Stimulated activated naive CD4-positive, alpha-beta T cell (primary cell): ENCODE measurements around the gene GTF3C2.
"Not testable (repeated sequence)": the region's sequence is repeated elsewhere in the genome, so short reads cannot be mapped to it uniquely, and the experiment has no call there.

Experiments used
- DNase-seq, 6 experiments: peaks; one replicate each; lab custom pipeline; 2025; lab: John Stamatoyannopoulos, UW

GTF3C2 gene

DNA sequence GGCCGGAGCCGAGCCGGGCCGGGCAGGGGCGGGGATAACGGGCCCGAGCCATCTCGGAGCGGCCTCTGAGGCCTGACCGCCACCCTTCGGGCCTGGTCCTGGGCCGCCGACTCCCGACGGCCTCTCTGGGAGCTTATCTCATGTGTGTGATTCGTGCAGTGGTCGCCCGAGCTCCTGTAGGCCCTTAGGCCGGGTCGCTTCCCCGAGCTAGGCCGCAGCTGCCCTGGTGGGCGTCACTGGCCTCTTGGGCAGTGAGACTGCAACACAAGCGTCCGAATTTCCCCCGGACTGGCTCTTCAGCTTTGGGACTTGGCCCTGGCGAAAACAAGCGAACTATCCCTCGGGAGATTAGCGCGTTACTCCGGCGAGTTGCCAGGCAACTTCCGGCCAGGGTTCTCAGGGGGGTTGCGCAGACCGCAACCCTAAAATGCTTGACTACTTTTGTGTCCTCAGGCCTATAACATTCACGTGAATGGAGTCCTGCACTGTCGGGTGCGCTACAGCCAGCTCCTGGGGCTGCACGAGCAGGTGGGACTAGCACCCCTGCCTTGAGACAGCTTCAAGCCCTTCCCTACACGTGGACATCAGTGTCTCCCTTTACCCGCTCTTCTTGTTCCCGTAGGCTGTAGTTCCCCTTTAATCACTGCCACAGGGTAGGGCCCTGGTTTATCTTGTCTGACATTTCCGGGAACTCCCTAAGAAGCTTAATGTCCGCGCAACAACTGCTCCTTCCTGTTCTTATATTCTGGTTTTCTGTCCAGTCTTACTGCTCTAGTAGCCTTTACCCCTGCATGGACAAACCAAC lies 14.5 kb upstream of the GTF3C2 start:
- DNase-seq: peak in 4 of 6 experiments; percentile 22 to 33 (median 32)

DNA sequence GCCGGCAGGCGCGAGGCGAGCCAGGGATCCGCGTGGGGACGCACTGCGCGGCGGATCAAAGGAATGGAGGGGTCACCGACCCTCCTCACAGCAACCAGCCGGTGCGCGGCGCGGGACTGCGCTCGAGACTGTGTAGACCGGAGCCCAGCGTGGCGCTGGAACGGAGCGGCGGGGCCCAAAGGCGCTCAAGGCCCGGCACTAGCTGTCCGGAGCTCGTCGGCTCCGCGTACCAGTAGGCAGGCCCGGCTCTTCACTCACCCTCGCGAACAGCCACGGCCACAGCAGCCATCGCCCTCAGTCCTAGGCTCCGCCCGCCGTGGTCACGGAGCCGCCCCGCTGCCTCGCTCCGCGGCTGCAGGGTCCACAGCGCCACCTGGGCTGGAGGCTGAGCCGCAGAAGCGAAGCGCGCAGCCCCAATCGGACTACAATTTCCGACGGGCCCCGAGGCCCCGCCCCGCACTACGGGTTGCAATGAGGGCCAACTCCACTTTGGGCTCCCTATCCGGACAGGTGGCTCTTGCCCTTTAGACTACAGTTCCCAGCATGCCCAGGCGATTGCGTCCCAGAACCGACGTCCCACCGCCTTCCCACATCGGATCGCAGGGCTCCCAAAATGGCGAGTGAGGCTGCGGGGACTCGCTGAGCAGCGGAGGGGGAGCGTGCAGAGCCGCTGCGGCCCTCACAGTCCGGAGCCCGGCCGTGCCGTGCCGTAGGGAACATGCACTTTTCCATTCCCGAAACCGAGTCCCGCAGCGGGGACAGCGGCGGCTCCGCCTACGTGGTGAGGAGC lies 13.7 kb upstream of the GTF3C2 start, which contains the start of the genes EIF2B4 and SNX17:
Gene EIF2B4, minus strand, starts transcription at position 313 of the 790 bp plus-strand sequence. Its CDS starts 24 bp downstream, at position 289.
Gene SNX17, plus strand, starts transcription at position 591 of the 790 bp plus-strand sequence. Its CDS starts 128 bp downstream, at position 719.
- peak; percentile 97 to 99 (median 99) for DNase-seq

DNA sequence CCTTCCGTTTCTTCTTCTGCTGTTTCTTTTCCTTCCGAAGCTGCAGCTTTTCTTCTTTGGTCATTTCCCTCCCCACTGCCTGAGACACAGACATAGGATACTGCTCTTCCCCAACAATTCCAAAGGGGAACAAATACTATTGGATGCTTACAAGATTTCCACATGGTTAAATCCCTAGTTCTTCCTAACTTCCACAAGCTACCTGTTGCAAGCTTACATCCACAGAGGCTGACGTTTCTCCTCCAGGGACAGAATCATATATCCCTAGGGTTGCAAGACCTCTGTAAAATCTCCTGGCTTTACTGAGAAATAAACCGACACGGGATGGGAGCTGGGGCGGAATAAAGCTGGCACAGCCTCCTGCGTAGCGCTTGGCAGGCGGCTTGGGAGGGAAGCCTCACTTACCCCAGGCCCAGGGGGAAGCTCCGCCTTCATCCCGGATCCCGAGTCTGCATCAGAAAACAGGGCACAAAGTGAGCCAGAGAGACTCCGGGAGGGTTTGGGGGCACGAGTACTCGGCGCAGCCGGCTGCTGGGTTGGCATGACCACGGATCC lies 13.0 kb upstream of the GTF3C2 start:
- DNase-seq: no peak

DNA sequence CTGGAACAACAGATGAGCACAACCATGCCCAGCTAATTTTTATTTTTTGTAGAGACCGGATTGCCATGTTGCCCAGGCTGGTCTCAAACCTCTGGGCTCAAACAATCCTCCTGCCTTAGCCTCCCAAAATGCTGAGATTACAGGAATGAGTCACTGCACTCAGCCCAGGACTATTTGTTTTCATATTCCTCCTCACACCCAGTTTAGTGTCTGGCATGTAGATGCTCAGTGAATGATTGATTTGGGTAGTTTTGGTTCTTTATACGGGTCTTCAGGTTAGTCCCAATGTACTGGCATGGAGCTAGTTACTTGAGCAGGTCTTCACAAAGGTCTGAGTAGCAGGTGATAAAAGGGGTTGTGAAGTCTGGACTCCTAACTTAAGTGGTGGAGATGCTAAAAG lies 7.4 kb upstream of the GTF3C2 start:
- no peak for DNase-seq

DNA sequence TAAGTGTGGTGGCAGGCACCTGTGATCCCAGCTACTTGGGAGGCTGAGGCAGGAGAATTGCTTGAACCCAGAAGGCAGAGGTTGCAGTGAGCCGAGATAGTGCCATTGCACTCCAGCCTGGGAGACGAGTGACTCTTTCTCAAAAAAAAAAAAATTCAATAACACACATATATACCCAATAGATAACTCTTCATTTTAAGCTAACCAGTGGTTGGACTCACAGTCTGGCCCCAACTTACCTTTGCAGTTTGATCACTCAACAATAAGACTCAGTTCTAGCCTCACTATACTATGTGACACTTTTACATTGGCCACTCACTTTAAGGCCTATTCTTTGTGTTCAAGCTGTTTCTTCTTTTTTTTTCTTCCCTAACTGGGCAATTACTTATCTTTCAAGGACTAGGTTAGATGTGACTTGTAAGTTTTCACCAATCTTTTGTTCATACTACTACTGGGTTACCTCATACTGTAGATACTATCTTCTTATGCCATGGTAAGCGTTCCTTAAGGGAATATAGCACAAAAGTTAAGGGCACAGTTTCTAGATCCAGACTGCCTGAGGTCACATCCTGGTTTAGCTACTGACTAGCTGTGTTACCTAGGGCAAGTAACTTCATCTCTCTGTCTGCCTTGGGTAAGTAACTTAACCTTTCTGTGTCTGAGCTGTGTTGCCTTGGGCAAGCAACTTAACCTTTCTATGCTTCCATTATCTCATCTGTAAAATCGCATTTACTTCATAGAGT lies 6.3 kb upstream of the GTF3C2 start:
- DNase-seq: no peak

DNA sequence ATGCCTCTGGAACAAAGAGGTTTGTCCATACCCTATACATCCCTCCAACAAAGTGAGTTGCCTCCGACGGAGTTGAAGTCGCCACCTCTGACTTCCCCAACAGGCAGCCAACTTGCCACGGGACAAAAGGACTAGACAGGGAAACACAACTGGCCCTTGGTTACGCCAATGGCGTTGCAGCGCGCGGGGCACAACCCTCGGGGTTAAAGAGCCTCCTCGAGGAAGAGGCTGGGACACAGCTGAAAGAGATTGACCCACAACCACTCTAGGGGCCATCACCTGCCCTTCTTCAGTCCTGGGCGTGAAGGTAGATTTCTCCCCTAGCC lies 545 bp downstream of the GTF3C2 start:
- peak in 1 of 6 experiments; percentile 56 for DNase-seq

DNA sequence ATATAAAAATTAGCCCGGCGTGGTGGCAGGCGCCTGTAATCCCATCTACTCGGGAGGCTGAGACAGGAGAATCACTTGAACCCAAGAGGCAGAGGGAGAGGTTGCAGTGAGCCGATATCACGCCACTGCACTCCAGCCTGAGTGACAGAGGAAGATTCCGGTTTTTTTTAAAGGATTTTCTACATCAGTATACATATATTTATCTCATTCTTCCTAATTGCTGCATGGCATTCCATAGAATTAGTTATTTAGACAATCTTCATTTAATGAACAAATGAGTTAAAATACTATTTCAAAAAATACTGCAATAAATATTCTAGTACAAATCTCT lies 2.0 kb downstream of the GTF3C2 start:
- DNase-seq: no peak

DNA sequence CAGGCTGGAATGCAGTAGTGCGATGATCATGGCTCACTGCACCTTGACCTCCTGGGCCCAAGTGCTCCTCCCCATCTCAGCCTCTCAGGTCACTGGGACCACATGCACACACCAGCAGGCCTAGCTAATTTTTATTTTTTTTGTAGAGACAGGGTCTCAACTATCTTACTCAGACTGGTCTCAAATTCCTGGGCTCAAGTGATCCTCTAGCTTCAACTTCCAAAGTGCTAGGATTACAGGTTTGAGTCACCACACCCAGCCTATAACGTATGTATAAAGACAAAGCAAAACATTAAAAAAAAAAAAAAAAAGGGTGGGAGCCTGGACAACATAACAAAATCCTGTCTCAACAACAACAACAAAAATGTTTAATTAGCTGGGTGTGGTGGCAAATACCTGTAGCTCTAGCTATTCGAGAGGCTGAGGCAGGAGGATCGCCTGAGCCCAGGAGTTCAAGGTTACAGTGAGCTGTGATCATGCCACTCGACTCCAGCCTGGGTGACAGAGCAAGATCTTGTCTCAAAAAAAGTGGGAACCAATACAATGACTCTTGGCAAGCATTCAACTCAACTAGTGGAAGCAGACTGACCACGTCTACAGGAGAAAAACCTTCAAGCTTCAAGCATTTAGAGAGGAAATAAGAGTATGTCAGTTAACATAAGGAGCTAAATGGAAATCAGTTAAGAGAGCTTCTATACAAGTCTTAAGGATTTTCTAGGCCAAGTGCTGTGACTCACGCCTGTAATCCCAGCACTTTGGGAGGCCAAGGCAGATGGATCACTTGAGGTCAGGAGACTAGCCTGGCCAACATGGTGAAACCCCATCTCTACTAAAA lies 2.6 kb downstream of the GTF3C2 start:
- DNase-seq: no peak

DNA sequence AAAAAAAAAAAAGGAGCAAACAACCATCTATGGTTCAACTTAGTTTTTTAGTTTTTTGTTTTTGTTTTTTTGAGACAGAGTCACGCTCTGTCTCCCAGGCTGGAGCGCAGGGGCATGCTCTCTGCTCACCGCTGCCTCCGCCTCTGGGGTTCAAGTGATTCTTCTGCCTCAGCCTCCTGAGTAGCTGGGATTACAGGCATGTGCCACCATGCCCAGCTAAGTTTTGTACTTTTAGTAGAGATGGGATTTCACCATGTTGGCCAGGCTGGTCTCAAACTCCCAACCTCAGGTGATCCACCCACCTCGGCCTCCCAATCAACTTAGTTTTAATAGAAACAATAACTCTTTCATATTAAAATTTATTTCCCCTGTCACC lies 3.2 kb downstream of the GTF3C2 start:
- not testable (repeated sequence) for DNase-seq

DNA sequence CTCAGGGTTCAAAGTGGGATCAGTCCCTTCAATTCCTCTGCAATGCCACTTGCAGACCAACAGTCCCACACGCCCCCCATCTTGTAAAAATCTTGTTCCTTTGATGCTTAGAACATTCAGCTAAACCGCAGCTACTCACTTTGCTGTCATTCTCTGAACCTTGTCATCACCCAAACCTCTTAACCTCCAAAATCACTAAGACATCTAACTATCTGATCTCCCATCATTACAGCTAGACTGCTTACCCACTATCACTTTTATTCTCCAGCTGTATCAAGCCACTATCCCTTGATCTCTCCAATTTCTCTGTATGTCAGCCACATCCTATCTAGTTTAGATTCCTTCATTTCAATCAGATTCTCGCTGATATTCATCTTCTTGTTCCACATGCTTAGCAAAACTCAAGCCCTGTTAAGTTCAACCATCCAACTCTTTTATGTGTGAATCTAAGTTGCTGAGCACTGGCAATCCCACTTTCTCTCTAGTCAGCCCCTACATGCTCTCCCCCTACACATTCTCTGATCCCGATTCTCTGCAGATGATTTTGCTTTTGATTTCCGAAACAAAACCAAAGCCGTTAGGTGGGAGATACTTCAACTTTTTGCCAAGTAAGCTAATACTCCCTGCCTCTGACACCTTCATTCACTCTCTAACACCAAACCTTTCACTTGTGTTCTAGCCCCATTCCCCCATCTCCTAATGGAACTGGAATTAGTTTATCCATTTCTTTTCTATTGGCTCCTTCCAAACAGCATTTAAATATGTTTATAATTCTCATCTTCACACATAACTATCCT lies 4.6 kb downstream of the GTF3C2 start:
- DNase-seq: peak in 2 of 6 experiments; percentile 4 to 25

DNA sequence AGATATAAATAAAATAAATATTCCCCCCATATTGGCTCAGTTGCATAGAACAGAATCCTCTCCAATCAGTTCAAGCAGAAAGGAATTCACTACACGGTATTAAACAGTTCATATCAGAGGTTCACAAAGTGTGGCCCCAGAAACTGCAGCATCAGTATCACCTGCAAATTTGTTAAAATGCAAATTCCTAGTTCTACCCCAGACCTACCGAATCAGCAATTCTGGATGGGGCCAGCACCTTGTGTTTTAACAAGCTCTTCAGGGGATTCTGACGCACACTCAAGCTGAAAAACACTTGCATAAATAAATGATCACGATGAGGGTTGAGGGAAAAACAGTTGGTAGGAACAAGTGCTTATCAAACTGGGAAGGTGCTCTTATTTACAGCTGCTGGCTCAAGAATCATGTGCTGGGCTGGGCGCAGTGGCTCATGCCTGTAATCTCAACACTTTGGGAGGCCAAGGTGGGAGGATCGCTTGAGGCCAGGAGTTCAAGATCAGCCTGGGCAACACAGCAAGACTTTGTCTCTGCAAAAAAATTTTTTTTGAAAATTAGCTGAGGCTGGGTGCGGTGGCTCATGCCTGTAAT lies 6.4 kb downstream of the GTF3C2 start:
- no peak for DNase-seq

DNA sequence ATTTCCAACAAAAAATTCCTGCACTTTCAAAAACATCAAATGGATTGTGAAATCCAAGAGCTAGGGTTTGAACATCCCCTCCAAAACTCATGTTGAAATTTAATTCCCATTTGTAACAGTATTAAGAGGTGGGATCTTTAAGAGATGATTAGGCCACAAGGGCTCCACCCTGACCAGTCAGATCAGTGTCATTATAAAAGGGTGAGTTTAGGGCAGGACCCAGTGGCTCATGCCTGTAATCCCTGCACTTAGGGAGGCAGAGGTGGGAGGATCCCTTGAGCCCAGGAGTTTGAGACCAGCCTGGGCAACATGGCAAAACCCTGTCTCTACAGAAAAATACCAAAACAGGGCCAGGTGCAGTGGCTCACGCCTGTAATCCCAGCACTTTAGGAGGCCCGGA lies 8.9 kb downstream of the GTF3C2 start:
- DNase-seq: no peak

DNA sequence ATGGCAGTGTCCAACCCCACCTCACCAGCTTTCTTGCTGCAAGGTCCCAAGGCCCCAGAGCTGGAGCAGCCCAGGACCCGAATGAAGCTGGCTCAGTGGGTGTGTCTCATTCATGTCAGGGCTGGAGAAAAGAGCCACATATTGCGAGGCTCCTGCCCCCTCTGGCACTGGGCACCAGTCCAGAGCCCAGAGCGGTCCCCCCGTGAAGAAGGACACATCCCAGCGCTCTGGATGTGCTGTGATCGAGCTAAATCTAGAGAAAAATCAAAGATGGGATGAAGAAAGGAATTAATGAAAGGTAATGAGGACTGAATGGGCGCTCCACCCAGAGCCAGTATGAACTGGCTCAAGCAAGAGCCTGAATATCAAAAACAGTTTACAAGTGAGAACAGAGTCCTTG lies 20.4 kb downstream of the GTF3C2 start:
- DNase-seq: no peak

DNA sequence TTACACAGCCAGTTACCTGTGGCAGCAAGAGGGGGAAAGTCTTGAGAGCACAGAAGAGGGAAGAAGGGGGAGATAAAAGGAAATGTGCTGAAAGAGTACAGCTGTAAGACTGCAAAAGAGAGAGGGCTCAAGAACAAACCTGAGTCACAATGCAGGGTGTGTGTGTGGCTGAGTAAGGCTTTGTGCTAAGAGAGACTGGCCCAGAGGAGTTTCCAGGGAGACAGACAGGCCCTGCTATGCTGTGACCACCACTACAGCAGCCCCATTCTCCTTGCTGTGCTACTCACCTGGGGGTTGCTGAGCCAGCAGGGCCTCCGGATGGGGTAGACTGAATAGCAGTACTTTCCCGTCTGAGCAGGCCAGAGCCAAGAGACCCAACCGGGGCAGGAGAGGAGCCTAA lies 21.3 kb downstream of the GTF3C2 start:
- no peak for DNase-seq

DNA sequence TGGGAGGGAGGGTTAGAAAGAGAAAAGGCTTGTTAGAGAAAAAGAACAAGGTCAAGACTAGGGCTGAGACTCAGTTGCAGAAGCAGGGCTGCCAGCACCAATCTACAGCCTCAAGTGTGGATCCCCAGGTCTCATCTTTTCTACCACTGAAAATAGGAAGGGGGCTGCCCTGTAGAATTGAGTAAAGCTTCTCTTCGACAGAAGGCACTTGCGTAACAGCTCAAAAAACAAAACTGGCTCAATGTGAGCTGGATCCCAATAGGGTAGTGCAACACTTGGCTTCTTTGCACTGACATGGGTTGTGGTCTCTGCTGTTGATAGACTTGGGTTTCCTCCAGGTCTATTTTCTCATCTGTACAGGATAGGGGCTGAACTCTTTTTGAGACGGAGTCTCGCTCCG lies 31.8 kb downstream of the GTF3C2 start:
- DNase-seq: no peak

DNA sequence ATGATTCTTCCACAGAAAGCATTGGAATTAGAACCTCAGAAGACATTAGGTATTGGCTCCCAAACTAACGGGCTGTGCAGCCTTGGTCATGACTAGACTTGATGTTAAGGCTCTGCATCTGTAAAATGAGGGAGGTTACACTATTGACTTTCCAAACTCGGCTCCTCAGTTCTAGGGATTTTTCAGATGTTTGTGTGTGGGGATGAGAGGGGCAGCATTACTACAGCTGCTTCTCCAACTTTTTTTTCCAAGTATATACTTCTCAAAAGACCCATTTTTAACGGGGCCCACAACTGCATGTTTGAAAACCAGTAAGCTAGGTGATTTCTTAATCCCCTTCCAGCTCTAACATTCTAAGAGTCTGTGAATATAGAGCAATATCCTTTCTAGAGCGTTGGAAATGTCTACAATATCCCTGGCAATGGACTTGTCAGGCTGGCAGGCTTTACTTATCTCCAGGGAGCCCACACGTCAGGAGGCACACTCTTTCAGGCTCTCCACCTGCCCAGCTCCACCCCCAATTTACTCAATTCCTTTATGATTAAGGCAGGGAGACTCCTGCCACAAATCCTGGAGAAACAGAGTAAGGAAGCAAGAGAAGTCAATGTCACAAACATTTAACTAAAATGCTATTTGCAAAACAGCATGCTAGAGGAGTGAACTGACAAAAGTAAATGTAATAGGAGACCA lies 32.8 kb downstream of the GTF3C2 start:
- DNase-seq: no peak

DNA sequence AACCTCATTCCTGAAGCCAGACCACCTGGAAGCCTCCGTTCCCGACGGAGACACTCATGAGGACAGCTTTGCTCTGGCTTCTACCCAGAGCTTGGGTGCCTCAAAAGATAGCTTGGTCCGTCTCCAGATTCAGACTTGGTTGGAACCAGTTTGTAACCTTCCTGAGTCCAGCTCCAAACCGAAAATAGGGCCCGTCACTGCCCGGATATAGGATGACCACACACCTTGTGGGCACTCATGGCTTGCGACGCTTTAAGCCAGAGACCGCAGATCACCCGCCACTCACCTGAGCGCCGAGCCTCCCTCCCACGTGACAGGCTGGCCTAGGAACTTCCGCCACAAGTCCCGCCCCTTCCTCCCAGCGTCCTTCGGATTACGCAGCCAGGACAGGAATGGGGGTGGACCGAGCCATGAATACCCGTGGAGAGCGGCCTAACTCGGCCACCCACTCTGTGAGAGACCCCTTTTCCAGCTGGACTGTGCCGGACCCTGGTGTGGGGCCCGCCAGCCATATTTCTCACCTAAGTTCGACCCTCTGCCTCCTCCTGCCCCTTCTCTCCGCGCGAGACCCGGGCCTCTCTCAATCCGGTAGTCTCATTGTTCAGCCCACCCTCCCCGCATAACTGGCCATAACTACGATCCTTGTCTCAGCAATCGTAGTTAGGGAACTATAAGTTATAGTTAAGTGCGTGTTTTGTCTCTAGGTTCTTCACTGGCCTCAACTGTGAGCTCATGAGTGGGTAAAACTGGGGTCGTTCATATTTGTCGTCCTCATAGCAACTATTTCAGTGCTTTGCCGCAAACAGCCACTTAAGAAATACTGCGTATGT lies 33.6 kb downstream of the GTF3C2 start, which contains the start of gene MPV17:
Gene MPV17, minus strand, starts transcription at position 332 of the 830 bp plus-strand sequence. CDS start 580 bp downstream, outside the sequence.
- DNase-seq: peak; percentile 61 to 84 (median 79)

DNA sequence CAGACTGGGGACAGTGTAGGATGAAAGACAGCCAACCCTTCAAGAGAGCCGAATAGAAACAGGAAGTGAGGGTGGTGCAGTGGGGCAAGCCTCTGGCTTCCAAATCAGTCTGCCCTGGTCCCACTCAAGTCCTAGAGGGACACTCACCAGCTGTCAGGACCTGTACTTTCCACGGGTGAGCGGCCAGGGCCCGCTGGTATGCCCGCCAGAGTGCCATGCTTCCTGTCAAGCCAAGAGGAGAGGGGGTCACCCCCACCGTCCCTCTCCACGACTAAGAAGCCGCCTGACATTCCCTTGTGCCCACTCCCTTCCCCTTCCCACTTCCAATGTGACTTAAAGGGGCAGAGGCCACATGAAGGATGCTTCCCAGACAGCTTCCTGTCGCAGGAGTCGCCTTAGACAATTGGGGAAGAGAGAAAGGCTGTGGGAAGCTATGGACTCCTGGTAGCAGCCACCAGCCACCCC lies 34.2 kb downstream of the GTF3C2 start:
- peak in 2 of 6 experiments; percentile 3 to 24 for DNase-seq
